Tibial artery (tissue), 4 donors: ENCODE results near the gene ITGB1BP1.

ENCODE experiments used
- DNase-seq, 2 donors: peaks; one replicate each; pipeline ENCODE4 v3.0.0-alpha.2; 2019
- H3K27ac ChIP-seq, 2 donors: fragments of 200-600 bp; sonication (generic) in 1 of 2; 1 replicate in 1 of 2; 2 replicates in 1 of 2; pipeline ENCODE4 v1.5.1; 2018 to 2019; ENCODE audit warnings: mild to moderate bottlenecking in 1 of 2
- H3K27me3 ChIP-seq, 2 donors: fragments of 200-600 bp; sonication (generic) in 1 of 2; one replicate each; pipeline versions ENCODE4 v1.5.1 to v1.6.0; 2016 to 2019
- H3K36me3 ChIP-seq, 3 donors: fragments of 200-600 bp; sonication (generic) in 2 of 3; one replicate each; pipeline ENCODE4 v1.5.1; 2016 to 2019; ENCODE audit warnings: mild to moderate bottlenecking in 2 of 3
- H3K4me1 ChIP-seq, 4 donors: fragments of 200-600 bp; sonication (generic) in 2 of 4; 1 replicate in 3 of 4; 2 replicates in 1 of 4; pipeline ENCODE4 v1.5.1; 2016 to 2019
- H3K4me3 ChIP-seq, 2 donors: fragments of 200-600 bp; sonication (generic) in 1 of 2; 1 replicate in 1 of 2; 2 replicates in 1 of 2; pipeline ENCODE4 v1.5.1; 2018 to 2019; ENCODE audit warnings: mild to moderate bottlenecking in 2 of 2
- H3K9me3 ChIP-seq, 3 donors: fragments of 200-600 bp; sonication (generic) in 1 of 3; one replicate each; pipeline ENCODE4 v1.5.1; 2016 to 2019
- CTCF ChIP-seq, 2 experiments: fragments of 200-600 bp in 1 of 2; fragments of 450-650 bp in 1 of 2; IDR thresholded peaks; one replicate each; pipeline ENCODE4 v1.5.1; 2017 to 2019; ENCODE audit warnings: antibody characterized with exemption in 2 of 2, mild to moderate bottlenecking in 1 of 2, moderate library complexity in 1 of 2
- intact Hi-C: fragments of 100-400 bp; cut with DNase I; formaldehyde crosslinking; loops from one replicate; pipeline ENCODE4 v1.15.0; 2023; ENCODE audit warnings: low total_unique reads

The ITGB1BP1 gene

GRCh38 chr2:9382604-9383235 is 40.6 kb downstream of the ITGB1BP1 start:
- Histone ChIP-seq H3K27me3 (no peaks in the 10 kb centered on the region), H3K4me1 (peaks cover 0 to 32% (median 4%) of the 10 kb centered on the region in 4 donors), H3K36me3 (peaks cover 8 to 79% (median 53%) of the 10 kb centered on the region in 3 donors), H3K9me3 (no peaks in the 10 kb centered on the region), H3K4me3 (no peak overlapping the region), H3K27ac (no peak overlapping the region)
- no peak for TF ChIP-seq CTCF (IDR thresholded peaks at IDR 0.05)
- intact Hi-C loops: no loop called here
- DNase-seq: peak in 1 of 2 donors; percentile 19

GRCh38 chr2:9380702-9381628 is 42.4 kb downstream of the ITGB1BP1 start:
- Histone ChIP-seq H3K4me3 (no peak overlapping the region), H3K4me1 (peaks cover 0 to 38% (median 4%) of the 10 kb centered on the region in 4 donors), H3K27me3 (no peaks in the 10 kb centered on the region), H3K36me3 (peaks cover 8 to 79% (median 49%) of the 10 kb centered on the region in 3 donors), H3K27ac (peak overlapping the region; percentile 40 to 47), H3K9me3 (no peaks in the 10 kb centered on the region)
- intact Hi-C loops: no loop called here
- TF ChIP-seq CTCF (IDR thresholded peaks at IDR 0.05): no peak
- DNase-seq: peak; percentile 72 to 74

DNA sequence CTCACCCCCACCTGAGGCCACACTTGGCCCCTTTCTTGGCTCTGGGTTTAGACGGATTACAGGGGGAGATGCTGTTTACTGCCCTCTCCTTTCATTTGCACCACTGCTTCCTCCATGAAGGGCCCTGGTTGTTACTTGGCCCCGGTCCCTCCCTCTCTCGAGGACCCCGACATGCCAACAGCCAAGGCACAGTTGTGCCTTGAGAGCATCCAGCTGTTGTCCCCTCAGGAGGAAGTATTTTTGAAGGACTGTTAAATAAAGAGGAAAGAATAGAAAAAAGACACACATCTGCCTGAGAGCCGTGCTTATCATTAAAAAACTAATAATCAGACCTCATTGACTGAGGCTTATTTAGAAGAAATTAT is 44.0 kb downstream of the ITGB1BP1 start:
- Histone ChIP-seq H3K4me3 (no peak overlapping the region), H3K36me3 (peaks cover 11 to 80% (median 48%) of the 10 kb centered on the region in 3 donors), H3K27ac (peak overlapping the region; percentile 43 to 67), H3K27me3 (no peaks in the 10 kb centered on the region), H3K4me1 (peaks cover 0 to 38% (median 4%) of the 10 kb centered on the region in 4 donors), H3K9me3 (no peaks in the 10 kb centered on the region)
- no peak for TF ChIP-seq CTCF (IDR thresholded peaks at IDR 0.05)
- peak in 1 of 2 donors; percentile 57 for DNase-seq
- intact Hi-C loops: no loop called here

DNA sequence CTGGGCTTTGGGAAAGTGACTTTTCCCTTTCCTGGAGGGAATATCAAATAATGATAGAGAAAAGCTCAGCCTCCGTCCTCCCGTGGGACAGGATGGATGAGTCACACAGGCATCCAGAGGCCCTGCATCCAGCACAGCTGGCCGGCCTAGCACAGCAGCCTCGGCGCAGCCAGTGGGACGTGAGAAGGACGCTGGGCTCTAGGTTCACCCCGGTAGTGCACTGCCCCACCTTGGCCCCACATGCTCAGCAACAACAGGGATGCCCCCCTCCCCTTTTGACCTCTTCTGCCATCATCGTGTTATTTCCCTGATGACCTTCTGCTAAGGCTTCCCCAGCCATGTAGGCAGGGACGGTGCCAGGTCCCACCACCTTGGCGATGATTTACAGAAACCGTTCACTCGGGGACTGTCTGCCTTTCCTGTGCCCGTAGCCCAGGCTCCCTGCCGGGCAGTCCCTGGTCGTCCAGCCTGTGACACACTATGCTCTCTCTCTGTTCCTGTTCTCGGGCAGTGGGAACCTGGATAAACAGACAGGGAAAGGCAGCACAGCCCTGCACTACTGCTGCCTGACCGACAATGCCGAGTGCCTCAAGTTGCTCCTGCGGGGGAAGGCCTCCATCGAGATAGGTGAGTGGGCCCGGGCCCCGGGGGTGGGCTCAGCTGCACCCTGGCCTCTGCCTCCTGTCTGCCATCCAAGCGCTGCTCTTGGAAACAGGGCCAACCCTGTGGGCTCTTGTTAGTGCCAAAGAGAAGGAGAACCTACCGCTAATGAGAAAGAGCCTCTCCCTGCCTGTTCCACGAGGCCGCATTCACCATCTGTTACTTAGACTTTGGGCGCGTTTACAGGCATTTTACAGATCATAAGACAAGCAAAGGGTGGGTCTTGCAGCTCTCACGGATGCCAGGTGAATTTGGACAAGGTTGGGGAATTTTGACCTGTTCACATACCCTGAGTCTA is 44.6 kb downstream of the ITGB1BP1 start:
- intact Hi-C loops: no loop called here
- H3K4me3 ChIP-seq: no peak overlapping the region
- peak; percentile 86 to 88 for DNase-seq
- peaks cover 15 to 80% (median 50%) of the 10 kb centered on the region in 3 donors for H3K36me3 ChIP-seq
- peak overlapping the region; percentile 43 to 67 for H3K27ac ChIP-seq
- no peak for TF ChIP-seq CTCF (IDR thresholded peaks at IDR 0.05)
- H3K9me3 ChIP-seq: no peaks in the 10 kb centered on the region
- peaks cover 0 to 38% (median 4%) of the 10 kb centered on the region in 4 donors for H3K4me1 ChIP-seq
- no peaks in the 10 kb centered on the region for H3K27me3 ChIP-seq

GRCh38 chr2:9377461-9378097 is 45.7 kb downstream of the ITGB1BP1 start:
- Histone ChIP-seq H3K4me3 (no peak overlapping the region), H3K27me3 (no peaks in the 10 kb centered on the region), H3K4me1 (peaks cover 0 to 38% (median 4%) of the 10 kb centered on the region in 4 donors), H3K27ac (peak overlapping the region; percentile 43 to 67), H3K36me3 (peaks cover 9 to 81% (median 52%) of the 10 kb centered on the region in 3 donors), H3K9me3 (no peaks in the 10 kb centered on the region)
- no peak for TF ChIP-seq CTCF (IDR thresholded peaks at IDR 0.05)
- intact Hi-C loops: no loop called here
- no peak for DNase-seq
